GM19438 (cell line): ENCODE measurements around the gene PRR22.

ENCODE experiments used
- ATAC-seq: cut with Tn5 transposase; IDR thresholded peaks from one replicate; pipeline ENCODE4 v1.9.1; 2021; ENCODE audit warnings: low read depth; ENCODE audit not compliant: unreplicated experiment

PRR22 gene

DNA sequence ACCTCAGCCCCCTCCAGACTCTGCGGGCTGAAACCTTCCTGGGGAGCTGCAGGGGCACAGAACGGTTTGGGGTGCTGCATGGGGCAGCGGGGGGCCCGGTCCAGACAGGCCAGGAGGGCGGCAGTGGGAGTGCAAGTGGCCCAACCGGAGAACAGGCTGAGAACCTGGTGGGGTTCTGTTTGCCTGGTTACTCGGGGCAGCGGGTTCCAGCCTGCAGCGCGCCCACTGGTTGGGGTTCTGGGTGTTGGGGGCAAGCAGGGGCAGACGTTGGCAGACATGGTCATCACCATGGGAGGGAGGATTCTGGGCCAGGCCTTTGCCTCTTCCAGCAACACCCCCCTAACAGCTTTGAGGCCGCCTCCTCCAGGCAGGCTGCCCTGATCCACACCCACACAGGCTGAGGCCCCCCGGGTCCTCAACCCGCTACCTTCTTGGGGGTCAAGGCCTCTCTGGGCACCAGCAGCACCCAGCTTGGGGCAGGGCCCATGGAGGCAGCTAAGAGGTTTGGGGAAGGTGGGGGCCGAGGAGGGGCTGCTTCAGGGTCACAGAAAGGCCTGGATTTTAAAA, at the start of gene PRR22:
PRR22 (minus strand) TSS at position 166 of the 567 bp plus-strand sequence; CDS start at position 80, 86 bp downstream.
- ATAC-seq: no peak

- ATAC-seq: no peak
Measured at GRCh38 chr19:5832527-5833216, 48.1 kb upstream of the PRR22 start.

GRCh38 chr19:5832061-5832460, 47.5 kb upstream of the PRR22 start:
- no peak for ATAC-seq

- ATAC-seq: no peak
Measured at GRCh38 chr19:5831159-5831558, 46.6 kb upstream of the PRR22 start.

DNA sequence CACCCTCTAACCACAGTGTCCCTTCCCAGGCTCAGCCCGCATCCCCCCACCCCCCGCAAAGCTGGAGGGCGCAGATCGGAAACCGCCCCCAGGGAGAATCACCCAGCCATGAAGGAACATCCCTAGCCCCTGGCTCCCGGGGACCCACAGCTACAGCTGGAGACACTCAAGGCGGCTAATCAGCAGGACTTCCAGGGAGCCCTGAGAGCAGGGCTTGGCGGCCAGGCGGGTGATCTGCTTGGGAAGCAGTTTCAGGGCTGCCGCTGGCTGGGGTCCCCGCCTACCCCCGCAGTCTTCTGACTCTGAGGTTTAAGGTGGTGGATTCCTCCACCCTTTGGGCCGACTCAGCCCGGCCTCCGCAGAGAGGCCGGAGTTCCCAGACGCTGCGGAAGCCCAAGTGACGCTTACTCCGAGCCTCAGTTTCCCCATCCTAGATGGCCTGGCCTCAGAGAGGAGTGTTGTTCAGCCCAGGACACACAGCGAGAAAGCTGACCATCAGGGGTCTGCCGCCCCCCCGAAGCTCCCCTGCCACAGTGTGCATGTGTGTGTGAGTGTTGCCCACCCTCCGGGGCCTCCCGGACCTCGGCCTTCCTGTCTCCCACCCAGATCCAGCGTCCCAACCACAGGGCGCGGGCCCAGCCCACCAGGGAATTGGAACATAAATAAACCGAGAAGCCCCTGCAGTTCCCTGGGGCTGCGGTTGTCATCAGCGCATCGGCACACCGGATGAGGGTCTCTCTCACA, 45.2 kb upstream of the PRR22 start:
- no peak for ATAC-seq

DNA sequence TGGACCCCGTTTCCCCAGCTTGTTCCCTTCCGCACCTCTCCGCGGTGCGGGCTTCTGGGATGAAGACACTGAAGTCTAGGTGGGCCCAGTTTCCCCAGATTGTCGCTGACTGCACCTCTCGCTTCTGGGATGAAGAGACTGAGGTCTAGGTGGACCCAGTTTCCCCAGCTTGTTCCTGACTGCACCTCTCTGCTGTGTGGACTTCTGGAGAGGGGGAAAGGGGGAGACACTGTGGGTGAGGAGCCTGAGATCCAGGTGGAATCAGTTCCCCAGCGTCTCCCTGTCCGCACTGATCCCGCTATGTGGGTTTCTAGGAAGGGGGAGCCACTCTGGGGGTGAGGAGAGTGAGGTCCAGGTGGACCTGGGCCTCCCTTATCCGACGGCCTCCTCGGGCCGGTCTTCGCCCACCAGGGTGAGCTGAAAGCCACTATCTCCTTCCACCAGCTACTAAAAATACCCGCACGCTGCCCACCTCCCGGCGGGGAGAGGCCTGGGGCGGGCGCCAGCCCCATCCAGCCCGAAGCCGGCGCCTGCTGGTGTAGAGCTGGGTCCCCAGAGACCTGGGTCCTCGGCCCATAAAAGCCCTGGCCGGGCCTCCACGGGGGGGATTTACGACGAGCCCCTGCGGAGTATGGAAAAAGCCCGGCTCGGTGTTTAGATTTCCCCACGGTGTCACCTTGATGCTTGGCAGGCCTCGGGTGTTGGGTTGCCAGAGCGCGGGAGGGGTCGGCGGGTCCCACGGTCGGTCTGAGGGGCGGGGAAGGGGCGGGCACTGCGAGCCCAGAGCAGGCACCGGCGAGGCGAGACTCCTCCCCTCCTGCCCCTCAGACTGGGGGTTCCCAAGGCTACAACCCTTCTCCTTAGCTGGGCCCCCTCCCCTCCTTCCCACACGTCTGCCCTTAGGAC, 44.4 kb upstream of the PRR22 start:
- no peak for ATAC-seq

DNA sequence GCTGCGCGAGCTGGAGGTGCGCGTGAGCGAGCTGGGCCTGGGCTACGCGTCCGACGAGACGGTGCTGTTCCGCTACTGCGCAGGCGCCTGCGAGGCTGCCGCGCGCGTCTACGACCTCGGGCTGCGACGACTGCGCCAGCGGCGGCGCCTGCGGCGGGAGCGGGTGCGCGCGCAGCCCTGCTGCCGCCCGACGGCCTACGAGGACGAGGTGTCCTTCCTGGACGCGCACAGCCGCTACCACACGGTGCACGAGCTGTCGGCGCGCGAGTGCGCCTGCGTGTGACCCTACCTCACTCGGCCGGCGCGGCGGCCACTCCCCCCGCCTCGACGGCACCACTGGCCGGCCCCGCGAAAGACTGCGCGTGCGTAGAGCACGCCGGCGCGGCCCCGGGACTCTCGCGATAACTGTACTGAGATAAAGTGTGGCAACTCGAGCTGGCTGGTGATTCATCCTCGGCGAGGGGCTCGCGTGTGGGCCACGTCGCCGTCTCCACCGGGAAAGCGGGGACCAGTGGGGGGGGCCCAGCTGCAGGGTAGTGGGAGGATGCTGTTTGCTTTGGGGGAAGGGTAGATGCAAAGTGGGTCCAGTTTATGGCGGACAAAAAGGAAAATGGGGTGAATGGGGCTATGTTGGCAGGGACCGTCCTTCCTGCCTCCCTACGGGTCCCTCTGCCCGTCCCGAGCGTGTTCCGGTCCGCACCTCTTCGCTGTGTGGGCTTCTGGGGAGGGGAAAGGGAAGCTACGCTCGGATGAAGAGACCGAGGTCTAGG, 43.5 kb upstream of the PRR22 start:
- peak; percentile 63 for ATAC-seq

DNA sequence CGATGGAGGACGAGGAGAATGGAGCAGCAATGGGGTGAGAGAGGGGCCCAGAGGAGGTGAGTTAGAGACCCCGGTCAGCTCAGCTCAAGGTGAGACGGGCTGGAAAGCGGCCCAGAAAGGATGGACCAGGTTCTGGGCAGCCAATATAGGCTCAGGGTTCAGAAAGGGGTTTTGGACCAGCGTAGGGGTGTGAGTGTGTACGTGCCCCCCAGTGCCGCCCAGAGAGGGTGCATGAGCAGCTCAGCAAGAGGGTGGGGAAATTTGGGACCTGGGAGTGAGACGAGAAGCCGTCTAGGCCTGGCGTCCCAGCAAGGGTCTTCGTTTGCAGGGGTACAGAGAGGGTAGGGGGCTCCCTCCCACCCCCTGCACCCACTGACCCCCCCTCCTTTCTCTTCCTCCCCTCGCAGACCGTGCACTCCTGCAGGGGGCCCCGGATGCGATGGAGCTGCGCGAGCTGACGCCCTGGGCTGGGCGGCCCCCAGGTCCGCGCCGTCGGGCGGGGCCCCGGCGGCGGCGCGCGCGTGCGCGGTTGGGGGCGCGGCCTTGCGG, 42.9 kb upstream of the PRR22 start:
- ATAC-seq: no peak

GRCh38 chr19:5826531-5827341, 42.2 kb upstream of the PRR22 start:
- no peak for ATAC-seq

- no peak for ATAC-seq
Measured at GRCh38 chr19:5825178-5825577, 40.6 kb upstream of the PRR22 start.

- no peak for ATAC-seq
Measured at GRCh38 chr19:5824751-5825150, 40.2 kb upstream of the PRR22 start.

GRCh38 chr19:5823579-5824281, 39.2 kb upstream of the PRR22 start:
- ATAC-seq: no peak

GRCh38 chr19:5822181-5822844, 37.8 kb upstream of the PRR22 start:
- no peak for ATAC-seq

DNA sequence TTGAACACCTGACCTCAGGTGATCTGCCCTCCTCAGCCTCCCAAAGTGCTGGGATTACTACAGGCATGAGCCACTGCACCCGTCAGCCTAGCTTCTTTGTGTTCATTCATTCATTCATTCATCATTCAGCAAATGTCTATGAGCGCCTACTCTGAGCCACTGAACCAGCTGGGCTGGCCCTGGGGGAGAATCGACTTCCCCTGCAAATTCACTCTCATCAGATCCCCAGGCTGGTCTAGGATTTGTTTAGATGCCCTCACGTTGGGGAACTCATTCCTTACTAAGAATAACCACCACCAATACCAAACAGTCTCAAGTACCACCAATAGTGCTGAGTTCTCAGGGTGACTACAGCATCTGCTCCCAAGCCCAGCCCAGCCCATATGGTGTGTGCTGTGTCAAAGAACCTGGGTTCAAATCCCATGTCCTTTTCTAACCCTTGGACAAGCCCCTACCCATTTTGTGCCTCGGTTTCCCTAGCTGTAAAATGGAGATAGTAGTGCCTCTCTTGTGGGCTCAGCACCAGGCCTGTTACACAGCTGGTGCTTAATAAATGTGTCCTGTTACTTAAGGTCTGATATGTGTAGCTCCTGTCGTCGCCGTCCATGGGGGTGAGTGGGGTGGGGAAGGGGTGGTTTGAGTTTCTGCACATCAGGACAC, 37.1 kb upstream of the PRR22 start:
- ATAC-seq: no peak

- ATAC-seq: no peak
Measured at GRCh38 chr19:5820785-5821184, 36.2 kb upstream of the PRR22 start.

DNA sequence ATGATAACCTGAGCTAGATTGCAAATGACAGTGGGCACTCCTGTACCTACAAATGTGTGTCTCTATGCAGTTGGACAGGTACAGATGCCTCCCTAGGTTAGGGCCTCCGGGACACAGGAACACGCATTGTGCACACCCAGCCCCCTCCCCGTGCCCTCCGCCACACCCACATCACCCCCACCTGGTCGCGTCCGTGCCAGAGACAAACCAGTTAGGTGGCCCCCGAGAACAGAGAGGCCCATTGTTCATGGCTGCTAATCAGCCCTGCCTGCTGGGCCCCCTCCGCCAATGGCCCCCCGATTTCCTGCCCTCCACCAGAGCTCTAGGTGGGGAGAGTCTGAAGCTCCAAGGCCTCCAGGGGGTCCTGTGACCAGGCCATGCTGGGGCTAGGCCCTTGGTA, 34.0 kb upstream of the PRR22 start:
- no peak for ATAC-seq

DNA sequence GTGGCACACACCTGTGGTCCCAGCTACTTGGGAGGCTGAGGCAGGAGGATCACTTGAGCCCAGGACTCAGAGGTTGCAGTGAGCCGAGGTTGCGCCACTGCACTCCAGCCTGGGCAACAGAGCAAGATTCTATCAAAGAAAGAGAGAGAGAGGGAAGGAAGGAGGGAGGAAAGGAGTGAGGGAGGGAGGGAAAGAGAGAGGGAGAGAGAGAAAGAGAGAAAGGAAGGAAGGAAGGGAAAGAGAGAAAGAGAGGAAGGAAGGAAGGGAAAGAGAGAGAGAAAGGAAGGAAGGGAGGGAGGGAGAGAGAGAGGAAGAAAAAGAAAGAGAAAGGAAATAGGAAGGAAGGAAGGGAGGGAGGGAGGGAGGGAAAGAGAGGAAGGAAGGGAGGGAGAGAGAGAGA, 32.7 kb upstream of the PRR22 start:
- no peak for ATAC-seq
